ENCODE measurements around the gene TMEM72.

Gene TMEM72

GRCh38 chr10:44962870-44963738 lies 52.0 kb downstream of the TMEM72 start:
- DNase-seq (ENCODE audit: extremely low spot score, insufficient read length, low read depth) = no peak
- no peak for FAIRE-seq

DNA sequence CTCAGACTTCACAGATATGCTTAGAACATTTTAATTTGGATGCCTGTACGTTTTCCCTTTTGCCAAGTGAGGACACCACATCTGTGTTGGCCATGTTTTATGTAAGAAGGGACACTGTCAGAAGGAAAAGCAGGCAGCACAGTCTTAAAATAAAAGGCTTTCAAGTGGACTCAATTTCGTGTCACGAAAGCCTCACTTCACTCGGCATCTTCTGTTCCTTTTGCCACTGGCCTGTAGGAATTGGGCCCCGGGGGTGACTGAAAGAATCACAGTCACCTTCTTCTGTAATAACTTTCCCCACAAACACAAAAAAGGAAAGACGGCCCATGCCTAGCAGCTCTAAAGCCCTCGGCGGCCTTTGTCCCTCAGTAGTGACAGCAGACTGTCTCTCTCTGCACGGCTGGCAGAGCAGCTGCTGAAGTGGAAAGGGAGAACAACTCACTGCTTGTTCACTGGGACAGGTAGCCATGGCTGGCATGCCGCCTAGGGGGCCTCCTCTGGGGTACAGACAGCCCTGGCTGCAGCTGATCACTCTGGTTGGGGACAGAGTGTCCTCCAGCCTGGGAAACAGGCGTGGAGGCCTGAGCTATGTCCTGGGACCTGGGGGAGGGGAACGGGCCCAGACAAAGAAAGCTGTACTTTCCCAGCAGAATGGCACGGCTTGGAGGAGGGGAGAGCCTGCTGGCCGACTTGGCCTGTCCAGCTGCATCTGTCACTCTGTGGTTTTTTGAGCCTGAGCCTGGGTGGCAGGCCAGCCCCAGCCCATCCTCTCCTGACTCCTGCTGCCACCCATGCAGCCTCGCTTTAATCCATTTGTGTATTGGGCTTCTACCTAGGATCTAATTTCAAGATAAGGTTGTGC lies 52.9 kb downstream of the TMEM72 start:
- FAIRE-seq (peak; percentile 82), DNase-seq (ENCODE audit: extremely low spot score, insufficient read length, low read depth) (no peak)

- DNase-seq (ENCODE audit: extremely low spot score, insufficient read length, low read depth) (no peak), FAIRE-seq (no peak)
These were observed 54.0 kb downstream of the TMEM72 start for GRCh38 chr10:44965104-44965503.

DNA sequence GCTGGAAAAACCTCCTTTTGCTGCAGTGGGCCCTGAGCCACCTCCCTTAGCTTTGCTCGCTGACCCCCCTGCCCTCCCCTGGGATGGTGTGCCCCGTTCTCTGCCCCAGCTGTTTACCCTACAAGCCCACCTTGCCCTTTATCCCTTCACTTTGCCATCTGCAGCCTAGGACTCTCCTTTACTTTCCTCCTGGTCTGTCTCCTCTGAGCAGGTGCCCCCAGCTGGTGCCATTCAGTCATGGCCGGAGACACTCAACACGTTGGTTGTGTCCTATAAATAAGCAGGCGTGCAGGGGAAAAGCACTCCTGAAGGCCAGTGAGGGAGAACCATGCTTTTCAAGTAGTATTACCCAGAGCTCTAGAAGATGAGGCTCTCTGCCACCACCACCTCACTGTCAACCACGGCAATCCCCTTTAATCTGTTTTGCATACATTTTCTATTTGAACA lies 54.5 kb downstream of the TMEM72 start:
- DNase-seq (ENCODE audit: extremely low spot score, insufficient read length, low read depth) (no peak), FAIRE-seq (peak; percentile 92)

GRCh38 chr10:44966129-44966815 lies 55.1 kb downstream of the TMEM72 start:
- FAIRE-seq (no peak), DNase-seq (ENCODE audit: extremely low spot score, insufficient read length, low read depth) (no peak)

DNA sequence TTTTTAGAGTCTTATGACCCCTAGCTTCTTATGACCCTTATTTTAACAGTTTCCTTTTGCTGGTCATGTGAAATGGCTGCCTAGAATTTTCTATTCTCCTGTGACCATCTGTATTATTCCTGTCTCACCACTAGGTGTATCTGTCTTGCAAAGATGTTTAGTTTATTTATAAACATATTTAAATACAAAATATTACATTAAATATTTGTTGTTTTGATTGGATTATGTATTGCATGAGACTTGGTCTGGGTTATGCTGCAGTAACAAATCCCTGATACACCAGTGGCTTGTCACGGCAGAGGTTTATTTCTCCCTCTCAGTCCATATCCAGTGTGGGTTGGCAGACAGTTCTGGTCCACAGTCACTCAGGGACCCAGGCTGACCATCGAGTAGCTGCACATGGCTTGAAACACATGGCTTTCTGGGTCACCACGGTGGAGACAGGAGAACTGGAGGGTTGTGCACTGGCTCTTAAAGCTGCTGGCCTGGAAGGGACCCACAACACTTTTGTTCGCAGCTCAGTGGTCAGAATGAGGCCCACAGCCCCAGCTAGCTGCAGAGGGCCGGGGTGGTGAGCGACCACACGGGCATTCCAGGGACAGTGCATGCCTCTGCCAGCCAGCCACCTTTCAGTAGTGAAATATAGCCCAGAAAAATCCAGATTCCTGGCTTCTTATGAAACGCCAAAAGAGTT lies 55.8 kb downstream of the TMEM72 start:
- FAIRE-seq (no peak), DNase-seq (ENCODE audit: extremely low spot score, insufficient read length, low read depth) (no peak)

DNA sequence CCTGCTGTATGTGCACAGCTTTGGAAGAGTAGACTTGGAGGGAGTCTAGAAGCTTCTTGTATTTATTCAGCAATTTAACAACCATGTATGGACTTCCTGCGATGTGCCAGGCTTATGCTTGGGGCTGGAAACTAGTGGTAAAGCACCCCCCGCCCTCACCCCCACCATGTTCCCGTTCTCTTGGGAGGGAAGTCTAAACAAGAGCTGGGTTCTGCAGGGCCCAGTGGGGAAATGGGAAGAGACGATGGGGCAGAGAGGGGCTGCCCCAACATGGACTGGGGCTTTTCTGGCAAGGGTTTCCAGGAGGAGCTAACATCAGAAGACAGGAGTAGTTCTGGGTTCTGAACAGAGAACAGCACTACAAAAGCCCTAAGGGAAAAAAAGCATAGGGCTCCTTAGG lies 56.5 kb downstream of the TMEM72 start:
- FAIRE-seq = peak; percentile 44
- no peak for DNase-seq (ENCODE audit: extremely low spot score, insufficient read length, low read depth)

DNA sequence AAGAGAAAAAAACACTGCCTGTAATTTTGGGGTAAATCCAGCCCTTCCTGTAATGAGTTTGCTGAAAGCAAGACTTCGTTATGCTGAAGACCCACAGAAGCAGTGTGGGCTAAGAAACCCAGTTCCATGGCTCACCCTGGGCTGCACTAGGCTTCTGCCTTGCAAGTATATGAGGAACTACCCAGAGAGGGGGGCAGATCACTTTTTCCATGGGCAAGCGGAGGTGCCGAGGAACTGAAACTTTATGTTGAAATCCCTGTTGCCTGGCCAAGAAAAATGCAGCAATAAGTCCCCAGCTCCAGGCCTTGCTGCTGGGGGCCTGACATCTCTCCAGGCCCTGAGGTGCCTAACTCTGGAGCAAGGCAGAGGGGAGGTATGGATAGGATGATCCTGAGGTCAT lies 57.0 kb downstream of the TMEM72 start:
- FAIRE-seq = peak; percentile 80
- DNase-seq (ENCODE audit: extremely low spot score, insufficient read length, low read depth) = no peak

DNA sequence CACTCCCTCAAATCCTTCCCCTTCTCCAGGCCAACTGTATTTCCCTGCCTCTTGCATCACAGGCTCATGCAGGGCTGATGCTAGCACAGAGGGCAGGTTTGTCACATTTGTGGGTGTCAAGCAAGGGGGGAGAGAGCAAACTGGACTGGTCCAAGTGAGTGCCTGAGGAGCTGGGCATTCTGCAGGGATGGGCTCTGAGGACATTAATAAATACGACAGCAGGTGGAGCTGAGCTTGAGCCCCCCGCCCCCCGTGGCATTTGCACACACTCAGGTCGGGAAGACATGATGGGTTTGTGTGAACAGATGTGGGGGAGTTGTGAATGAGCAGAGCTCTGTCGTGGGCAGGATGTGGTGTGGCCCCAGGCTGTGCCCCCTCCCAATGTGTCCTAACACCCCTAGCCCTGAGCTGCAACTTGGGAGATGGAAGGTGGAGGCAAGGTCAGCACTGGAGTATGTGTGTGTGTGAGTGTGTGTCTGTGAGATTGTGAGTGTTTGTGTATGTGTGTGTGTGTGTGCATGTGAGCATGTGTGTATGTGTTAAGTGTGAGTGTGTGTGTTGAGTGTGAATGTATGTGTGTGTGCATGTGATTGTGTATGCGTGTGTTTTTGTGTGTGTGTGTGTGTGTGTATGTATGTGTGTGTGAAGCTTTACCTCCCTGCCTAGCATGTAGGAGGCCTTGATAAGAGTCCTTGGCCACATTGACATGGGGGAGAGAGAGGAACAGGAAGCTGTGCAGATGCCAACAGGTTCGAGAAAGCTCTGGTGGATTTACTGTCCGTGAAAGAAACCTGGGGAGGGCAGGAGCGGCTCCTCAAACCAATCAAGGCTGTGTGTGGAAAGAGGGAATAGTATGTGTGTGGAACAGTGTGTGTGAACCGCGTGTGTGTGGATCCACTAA lies 57.6 kb downstream of the TMEM72 start:
- FAIRE-seq = peak; percentile 69
- no peak for DNase-seq (ENCODE audit: extremely low spot score, insufficient read length, low read depth)

GRCh38 chr10:44969854-44970253 lies 58.7 kb downstream of the TMEM72 start:
- FAIRE-seq = no peak
- DNase-seq (ENCODE audit: extremely low spot score, insufficient read length, low read depth) = no peak

DNA sequence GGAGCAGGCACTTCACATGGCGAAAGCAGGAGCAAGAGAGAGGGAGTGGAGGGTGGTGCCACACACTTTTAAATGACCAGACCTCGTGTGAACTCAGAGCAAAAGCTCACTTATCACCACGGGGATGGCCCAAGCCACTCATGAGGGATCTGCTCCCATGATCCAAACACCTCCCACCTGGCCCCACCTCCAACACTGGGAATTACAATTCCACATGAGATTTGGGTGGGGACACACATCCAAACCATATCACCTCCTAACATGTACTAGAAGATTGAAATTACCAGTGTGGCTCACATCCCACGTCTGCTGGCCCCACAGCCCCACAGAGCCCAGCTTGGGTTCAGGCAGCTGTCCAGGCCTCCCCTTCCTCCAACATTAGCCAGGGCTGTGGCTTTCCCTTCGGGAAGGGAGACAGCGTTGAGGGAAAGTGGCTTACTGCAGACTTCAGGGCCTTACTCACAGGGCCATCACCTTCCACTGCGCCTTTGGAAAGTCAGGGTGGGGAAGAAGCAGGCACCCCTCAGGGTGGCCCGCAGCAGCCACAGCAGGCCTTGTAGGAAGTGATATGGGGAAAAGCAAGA lies 59.8 kb downstream of the TMEM72 start:
- FAIRE-seq (no peak), DNase-seq (ENCODE audit: extremely low spot score, insufficient read length, low read depth) (no peak)

GRCh38 chr10:44971434-44971833 lies 60.3 kb downstream of the TMEM72 start:
- FAIRE-seq (no peak), DNase-seq (ENCODE audit: extremely low spot score, insufficient read length, low read depth) (no peak)

- DNase-seq (ENCODE audit: extremely low spot score, insufficient read length, low read depth) (no peak), FAIRE-seq (no peak)
These were observed 61.0 kb downstream of the TMEM72 start for GRCh38 chr10:44971935-44972757.

GRCh38 chr10:44972874-44973306 lies 61.8 kb downstream of the TMEM72 start:
- no peak for DNase-seq (ENCODE audit: extremely low spot score, insufficient read length, low read depth)

DNA sequence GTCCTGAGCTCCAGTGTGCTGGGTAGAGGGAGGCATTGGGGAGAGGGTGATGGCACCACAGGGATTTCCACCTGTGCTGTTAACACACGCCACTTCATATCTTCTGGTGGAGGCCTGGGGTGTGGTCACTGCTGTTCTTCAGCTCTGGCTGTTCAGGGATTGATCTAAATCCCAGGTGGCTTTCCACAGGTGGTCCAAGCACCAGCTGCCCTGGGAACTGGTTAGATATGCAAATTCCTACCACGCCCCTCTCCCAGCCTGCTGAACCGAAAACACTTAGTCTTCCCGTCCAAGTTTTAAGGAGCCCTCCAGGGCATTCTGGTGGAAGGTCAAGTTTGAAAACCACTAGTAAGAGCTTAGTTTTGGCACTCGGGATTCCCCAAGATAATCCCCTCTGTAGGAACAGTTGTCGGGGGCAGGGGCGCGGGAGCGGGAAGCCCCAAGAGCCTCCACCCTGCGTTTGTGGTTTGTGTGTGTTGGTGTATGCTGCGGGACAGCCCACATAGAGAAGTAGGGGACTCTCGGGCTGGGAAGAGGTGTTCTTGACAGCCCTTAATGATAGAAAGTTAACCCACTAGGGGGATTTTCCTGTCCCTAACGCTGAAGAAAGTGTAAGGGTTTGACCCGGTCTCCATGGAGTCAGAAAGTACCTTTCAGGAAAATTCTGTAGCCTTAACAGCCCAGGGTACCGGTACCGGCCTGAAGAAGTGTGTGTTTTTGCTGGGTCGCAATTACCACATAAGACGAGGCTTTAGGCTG lies 62.4 kb downstream of the TMEM72 start:
- no peak for DNase-seq (ENCODE audit: extremely low spot score, insufficient read length, low read depth)
- FAIRE-seq = peak; percentile 89

More at GRCh38 chr10:44972874-44973306, 61.8 kb downstream of the TMEM72 start:
- no peak for FAIRE-seq

DNA sequence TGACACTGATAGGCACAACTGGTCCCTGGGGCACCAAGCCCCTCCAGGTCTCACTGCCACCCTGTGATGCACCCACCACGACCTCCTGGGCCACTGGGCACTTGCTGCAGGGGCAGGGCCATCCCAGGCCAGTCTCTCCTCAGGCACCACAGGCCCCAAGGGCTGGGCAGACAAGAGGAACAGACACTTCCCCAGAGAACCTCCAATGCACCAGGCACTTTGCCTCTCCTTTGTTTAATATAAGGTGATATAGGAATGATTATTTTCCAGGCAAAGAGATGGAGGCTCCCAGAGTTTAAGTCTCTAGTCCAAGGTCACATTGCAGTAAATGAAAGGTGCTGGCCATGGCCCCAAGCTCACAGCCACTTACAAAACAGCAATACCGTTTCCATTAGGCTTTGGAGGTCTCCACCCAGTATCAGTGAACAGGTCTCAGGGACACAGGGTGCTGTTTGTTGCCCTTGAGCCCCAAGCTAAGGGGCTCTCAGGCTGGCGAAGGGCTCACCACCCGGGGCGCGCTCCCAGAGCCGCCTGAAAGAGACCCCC lies 63.0 kb downstream of the TMEM72 start:
- FAIRE-seq (no peak), DNase-seq (ENCODE audit: extremely low spot score, insufficient read length, low read depth) (no peak)

Data from GM18507 (cell line).